ENCODE data around the gene NMT1. TPM values are rescaled to one million over a fixed set of nuclear protein-coding genes. Genes with fewer than 3 reads are reported as not detected.

NMT1 gene
- total and polyA plus RNA-seq, 2 experiments from 2014 or later, result 95.6 to 298 TPM

DNA sequence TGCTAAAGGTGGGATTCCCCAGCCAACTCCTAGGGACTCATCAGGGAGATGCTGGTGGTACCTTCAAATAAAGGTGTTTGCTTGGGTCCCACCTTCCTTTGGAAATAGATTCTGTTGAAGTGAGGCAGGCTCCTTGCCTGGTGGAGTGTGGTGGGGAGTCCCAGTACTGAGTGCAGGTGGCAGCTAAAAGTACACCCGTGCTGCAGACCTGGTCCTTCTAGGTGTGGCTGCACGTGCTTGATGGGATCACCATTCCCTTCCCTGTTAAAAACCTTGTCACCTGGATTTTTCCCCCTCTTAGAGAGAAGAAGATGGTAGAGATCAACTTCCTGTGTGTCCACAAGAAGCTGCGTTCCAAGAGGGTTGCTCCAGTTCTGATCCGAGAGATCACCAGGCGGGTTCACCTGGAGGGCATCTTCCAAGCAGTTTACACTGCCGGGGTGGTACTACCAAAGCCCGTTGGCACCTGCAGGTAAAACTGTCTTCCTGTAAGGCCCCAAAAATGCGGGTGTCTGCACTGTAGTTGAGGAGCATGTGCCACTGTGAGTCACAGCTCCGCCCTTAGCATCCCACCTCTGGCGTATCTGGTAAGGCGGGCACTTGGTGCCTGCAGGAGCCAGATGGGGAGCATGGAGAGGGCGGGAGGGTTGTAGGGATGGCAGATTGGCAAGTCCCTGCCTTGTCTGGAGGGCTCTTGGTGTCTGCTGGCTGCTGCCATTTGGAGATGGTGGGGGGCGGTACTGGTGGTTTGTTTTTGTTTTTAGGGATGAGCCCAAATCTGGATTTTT lies 37.2 kb downstream of the NMT1 start:
- no peak overlapping the region; the same call in 2 of the 3 replicates for H3K4me3 Mint-ChIP-seq

DNA sequence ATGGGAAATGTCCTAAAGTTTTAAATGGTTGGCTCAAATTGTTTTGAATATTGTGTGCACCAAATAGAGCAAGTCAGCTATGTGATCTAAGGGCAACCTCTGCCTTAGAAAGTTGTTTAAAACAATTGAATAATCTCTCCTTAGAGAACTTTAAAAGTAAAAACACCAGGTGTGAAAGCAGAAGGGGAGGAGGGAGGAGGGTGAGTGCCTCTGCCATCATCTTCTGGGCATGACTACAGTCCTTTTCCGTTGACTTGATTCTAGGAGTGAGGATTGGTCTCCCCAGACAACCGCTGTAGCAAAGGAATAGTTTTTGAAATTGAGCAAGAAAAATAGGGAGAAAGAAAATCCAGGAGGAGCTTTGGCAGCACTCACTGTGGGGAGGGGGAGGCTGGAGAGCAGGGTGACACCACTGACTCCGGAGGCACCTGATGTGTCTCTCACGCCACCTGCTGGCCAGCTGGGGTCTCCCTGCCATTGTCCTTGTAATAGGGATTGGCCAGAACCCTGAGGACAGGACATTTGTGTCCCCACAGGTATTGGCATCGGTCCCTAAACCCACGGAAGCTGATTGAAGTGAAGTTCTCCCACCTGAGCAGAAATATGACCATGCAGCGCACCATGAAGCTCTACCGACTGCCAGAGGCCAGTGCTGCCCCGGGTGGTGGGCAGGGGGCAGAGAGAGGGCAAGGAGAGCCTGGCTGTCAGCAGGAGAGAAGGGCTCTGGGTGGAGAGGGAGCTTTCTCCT lies 37.9 kb downstream of the NMT1 start:
- DNase-seq (ENCODE audit: low spot score) (peak; percentile 95), ATAC-seq (peak; percentile 98)
- Histone ChIP-seq H3F3A (replicated peaks; ENCODE audit: low read depth) (peaks cover 24% of the 10 kb centered on the region), H4K20me1 (replicated peaks; ENCODE audit: insufficient read depth) (peaks cover 28% of the 10 kb centered on the region), H3K79me2 (replicated peaks; ENCODE audit: insufficient read depth) (no peaks in the 10 kb centered on the region), H3K27me3 (ENCODE audit: insufficient read depth) (no peaks in the 10 kb centered on the region), H3K27ac (ENCODE audit: low read depth) (peak overlapping the region; percentile 32; the same call in 1 of the 2 replicates), H3K4me2 (no peak overlapping the region), H3K4me1 (ENCODE audit: insufficient read depth) (no peaks in the 10 kb centered on the region), H3K4me3 (no peak overlapping the region), H2AFZ (no peak overlapping the region), H3K36me3 (ENCODE audit: insufficient read depth) (peaks cover 60% of the 10 kb centered on the region), H3K9me2 (ENCODE audit: insufficient read depth) (no peaks in the 10 kb centered on the region)
- Mint-ChIP-seq H3K9me3 (no peaks in the 10 kb centered on the region; the same call in 2 of the 3 replicates), H3K36me3 (ENCODE audit: low read depth) (peaks cover 81% of the 10 kb centered on the region), H3K4me3 (no peak overlapping the region; the same call in 2 of the 3 replicates), H3K4me1 (peaks cover 6% of the 10 kb centered on the region), H3K27ac (peak overlapping the region; percentile 73; the same call in 1 of the 2 replicates), H3K27me3 (ENCODE audit: insufficient read depth, low read depth, poor library complexity) (peaks cover 13% of the 10 kb centered on the region)
- TF ChIP-seq POLR2AphosphoS5 (IDR thresholded peaks at IDR 0.05; ENCODE audit: low read depth) (no peak), JUNB (IDR thresholded peaks at IDR 0.05; ENCODE audit: unreplicated experiment) (peak; percentile 76), STAT1 (IDR thresholded peaks at IDR 0.05; ENCODE audit: unreplicated experiment) (no peak), ZNF331 (CRISPR knock-in tag; IDR thresholded peaks at IDR 0.05; ENCODE audit: low read depth) (no peak), CREB1 (CRISPR knock-in tag; IDR thresholded peaks at IDR 0.05; ENCODE audit: low read depth) (no peak)
- TF ChIP-seq, protein P1, sequence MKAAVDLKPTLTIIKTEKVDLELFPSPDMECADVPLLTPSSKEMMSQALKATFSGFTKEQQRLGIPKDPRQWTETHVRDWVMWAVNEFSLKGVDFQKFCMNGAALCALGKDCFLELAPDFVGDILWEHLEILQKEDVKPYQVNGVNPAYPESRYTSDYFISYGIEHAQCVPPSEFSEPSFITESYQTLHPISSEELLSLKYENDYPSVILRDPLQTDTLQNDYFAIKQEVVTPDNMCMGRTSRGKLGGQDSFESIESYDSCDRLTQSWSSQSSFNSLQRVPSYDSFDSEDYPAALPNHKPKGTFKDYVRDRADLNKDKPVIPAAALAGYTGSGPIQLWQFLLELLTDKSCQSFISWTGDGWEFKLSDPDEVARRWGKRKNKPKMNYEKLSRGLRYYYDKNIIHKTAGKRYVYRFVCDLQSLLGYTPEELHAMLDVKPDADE (IDR thresholded peaks at IDR 0.05), result no peak
- TF ChIP-seq, protein P2, sequence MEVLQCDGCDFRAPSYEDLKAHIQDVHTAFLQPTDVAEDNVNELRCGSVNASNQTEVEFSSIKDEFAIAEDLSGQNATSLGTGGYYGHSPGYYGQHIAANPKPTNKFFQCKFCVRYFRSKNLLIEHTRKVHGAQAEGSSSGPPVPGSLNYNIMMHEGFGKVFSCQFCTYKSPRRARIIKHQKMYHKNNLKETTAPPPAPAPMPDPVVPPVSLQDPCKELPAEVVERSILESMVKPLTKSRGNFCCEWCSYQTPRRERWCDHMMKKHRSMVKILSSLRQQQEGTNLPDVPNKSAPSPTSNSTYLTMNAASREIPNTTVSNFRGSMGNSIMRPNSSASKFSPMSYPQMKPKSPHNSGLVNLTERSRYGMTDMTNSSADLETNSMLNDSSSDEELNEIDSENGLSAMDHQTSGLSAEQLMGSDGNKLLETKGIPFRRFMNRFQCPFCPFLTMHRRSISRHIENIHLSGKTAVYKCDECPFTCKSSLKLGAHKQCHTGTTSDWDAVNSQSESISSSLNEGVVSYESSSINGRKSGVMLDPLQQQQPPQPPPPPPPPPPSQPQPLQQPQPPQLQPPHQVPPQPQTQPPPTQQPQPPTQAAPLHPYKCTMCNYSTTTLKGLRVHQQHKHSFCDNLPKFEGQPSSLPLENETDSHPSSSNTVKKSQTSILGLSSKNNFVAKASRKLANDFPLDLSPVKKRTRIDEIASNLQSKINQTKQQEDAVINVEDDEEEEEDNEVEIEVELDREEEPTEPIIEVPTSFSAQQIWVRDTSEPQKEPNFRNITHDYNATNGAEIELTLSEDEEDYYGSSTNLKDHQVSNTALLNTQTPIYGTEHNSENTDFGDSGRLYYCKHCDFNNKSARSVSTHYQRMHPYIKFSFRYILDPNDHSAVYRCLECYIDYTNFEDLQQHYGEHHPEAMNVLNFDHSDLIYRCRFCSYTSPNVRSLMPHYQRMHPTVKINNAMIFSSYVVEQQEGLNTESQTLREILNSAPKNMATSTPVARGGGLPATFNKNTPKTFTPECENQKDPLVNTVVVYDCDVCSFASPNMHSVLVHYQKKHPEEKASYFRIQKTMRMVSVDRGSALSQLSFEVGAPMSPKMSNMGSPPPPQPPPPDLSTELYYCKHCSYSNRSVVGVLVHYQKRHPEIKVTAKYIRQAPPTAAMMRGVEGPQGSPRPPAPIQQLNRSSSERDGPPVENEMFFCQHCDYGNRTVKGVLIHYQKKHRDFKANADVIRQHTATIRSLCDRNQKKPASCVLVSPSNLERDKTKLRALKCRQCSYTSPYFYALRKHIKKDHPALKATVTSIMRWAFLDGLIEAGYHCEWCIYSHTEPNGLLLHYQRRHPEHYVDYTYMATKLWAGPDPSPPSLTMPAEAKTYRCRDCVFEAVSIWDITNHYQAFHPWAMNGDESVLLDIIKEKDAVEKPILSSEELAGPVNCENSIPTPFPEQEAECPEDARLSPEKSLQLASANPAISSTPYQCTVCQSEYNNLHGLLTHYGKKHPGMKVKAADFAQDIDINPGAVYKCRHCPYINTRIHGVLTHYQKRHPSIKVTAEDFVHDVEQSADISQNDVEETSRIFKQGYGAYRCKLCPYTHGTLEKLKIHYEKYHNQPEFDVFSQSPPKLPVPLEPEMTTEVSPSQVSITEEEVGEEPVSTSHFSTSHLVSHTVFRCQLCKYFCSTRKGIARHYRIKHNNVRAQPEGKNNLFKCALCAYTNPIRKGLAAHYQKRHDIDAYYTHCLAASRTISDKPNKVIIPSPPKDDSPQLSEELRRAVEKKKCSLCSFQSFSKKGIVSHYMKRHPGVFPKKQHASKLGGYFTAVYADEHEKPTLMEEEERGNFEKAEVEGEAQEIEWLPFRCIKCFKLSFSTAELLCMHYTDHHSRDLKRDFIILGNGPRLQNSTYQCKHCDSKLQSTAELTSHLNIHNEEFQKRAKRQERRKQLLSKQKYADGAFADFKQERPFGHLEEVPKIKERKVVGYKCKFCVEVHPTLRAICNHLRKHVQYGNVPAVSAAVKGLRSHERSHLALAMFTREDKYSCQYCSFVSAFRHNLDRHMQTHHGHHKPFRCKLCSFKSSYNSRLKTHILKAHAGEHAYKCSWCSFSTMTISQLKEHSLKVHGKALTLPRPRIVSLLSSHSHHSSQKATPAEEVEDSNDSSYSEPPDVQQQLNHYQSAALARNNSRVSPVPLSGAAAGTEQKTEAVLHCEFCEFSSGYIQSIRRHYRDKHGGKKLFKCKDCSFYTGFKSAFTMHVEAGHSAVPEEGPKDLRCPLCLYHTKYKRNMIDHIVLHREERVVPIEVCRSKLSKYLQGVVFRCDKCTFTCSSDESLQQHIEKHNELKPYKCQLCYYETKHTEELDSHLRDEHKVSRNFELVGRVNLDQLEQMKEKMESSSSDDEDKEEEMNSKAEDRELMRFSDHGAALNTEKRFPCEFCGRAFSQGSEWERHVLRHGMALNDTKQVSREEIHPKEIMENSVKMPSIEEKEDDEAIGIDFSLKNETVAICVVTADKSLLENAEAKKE (CRISPR knock-in tag; IDR thresholded peaks at IDR 0.05), result no peak

More for the DNA sequence above, 37.2 kb downstream of the NMT1 start:
- H3K36me3 ChIP-seq (ENCODE audit: insufficient read depth), result peaks cover 61% of the 10 kb centered on the region
- H3K27ac ChIP-seq (ENCODE audit: low read depth), result peak overlapping the region; percentile 32; the same call in 1 of the 2 replicates
- ATAC-seq (no peak; the same call in 2 of the 3 replicates), DNase-seq (ENCODE audit: low spot score) (no peak)
- peaks cover 9% of the 10 kb centered on the region for H3K27me3 Mint-ChIP-seq (ENCODE audit: insufficient read depth, low read depth, poor library complexity)
- peaks cover 24% of the 10 kb centered on the region for H3F3A ChIP-seq (replicated peaks; ENCODE audit: low read depth)
- no peaks in the 10 kb centered on the region for H3K4me1 ChIP-seq (ENCODE audit: insufficient read depth)
- no peak for TF ChIP-seq NANOG (IDR thresholded peaks at IDR 0.05; ENCODE audit: borderline replicate concordance)
- no peak for TF ChIP-seq ZNF114 (CRISPR knock-in tag; IDR thresholded peaks at IDR 0.05)
- TF ChIP-seq, protein P1 (IDR thresholded peaks at IDR 0.05), result no peak
- TF ChIP-seq EZH2phosphoT487 (IDR thresholded peaks at IDR 0.05; ENCODE audit: unreplicated experiment), result no peak
- H3K27me3 ChIP-seq (ENCODE audit: insufficient read depth), result no peaks in the 10 kb centered on the region
- H3K27ac Mint-ChIP-seq, result no peak overlapping the region
- H3K4me1 Mint-ChIP-seq, result peaks cover 6% of the 10 kb centered on the region
- H3K9me3 Mint-ChIP-seq, result no peaks in the 10 kb centered on the region; the same call in 2 of the 3 replicates
- H4K20me1 ChIP-seq (replicated peaks; ENCODE audit: insufficient read depth), result peaks cover 28% of the 10 kb centered on the region
- no peak overlapping the region for H2AFZ ChIP-seq
- H3K4me2 ChIP-seq, result no peak overlapping the region
- H3K9me2 ChIP-seq (ENCODE audit: insufficient read depth), result no peaks in the 10 kb centered on the region
- H3K4me3 ChIP-seq, result no peak overlapping the region
- H3K36me3 Mint-ChIP-seq (ENCODE audit: low read depth), result peaks cover 81% of the 10 kb centered on the region
- H3K79me2 ChIP-seq (replicated peaks; ENCODE audit: insufficient read depth), result no peaks in the 10 kb centered on the region
